ENCODE results near the gene SLC38A11.

Gene SLC38A11

GRCh38 chr2:164915566-164915965 lies 39.8 kb downstream of the SLC38A11 start:
- no peak for DNase-seq (ENCODE audit: low spot score)

GRCh38 chr2:164913640-164914350 lies 41.5 kb downstream of the SLC38A11 start:
- peak; percentile 11 for DNase-seq (ENCODE audit: low spot score)

GRCh38 chr2:164913011-164913410 lies 42.3 kb downstream of the SLC38A11 start:
- DNase-seq (ENCODE audit: low spot score), result no peak

GRCh38 chr2:164911832-164912231 lies 43.5 kb downstream of the SLC38A11 start:
- no peak for DNase-seq (ENCODE audit: low spot score)

- no peak for DNase-seq (ENCODE audit: low spot score)
Observed at GRCh38 chr2:164910101-164910899, 45.0 kb downstream of the SLC38A11 start.

GRCh38 chr2:164906947-164907346 lies 48.4 kb downstream of the SLC38A11 start:
- no peak for DNase-seq (ENCODE audit: low spot score)

GRCh38 chr2:164905307-164905706 lies 50.0 kb downstream of the SLC38A11 start:
- no peak for DNase-seq (ENCODE audit: low spot score)

GRCh38 chr2:164903951-164904350 lies 51.4 kb downstream of the SLC38A11 start:
- DNase-seq (ENCODE audit: low spot score), result no peak

GRCh38 chr2:164903204-164903603 lies 52.1 kb downstream of the SLC38A11 start:
- peak; percentile 32 for DNase-seq (ENCODE audit: low spot score)

GRCh38 chr2:164899121-164899520 lies 56.2 kb downstream of the SLC38A11 start:
- DNase-seq (ENCODE audit: low spot score), result no peak

GRCh38 chr2:164898475-164898874 lies 56.9 kb downstream of the SLC38A11 start:
- peak; percentile 39 for DNase-seq (ENCODE audit: low spot score)

- no peak for DNase-seq (ENCODE audit: low spot score)
Observed at GRCh38 chr2:164897469-164898260, 57.7 kb downstream of the SLC38A11 start.

- DNase-seq (ENCODE audit: low spot score), result peak; percentile 16
Observed at GRCh38 chr2:164896634-164897355, 58.5 kb downstream of the SLC38A11 start.

GRCh38 chr2:164896226-164896625 lies 59.1 kb downstream of the SLC38A11 start:
- DNase-seq (ENCODE audit: low spot score), result peak; percentile 10

- no peak for DNase-seq (ENCODE audit: low spot score)
Observed at GRCh38 chr2:164891460-164891859, 63.9 kb downstream of the SLC38A11 start.

- no peak for DNase-seq (ENCODE audit: low spot score)
Observed at GRCh38 chr2:164890544-164890943, 64.8 kb downstream of the SLC38A11 start.

- no peak for DNase-seq (ENCODE audit: low spot score)
Observed at GRCh38 chr2:164888592-164888991, 66.7 kb downstream of the SLC38A11 start.

GRCh38 chr2:164887434-164888144 lies 67.7 kb downstream of the SLC38A11 start:
- DNase-seq (ENCODE audit: low spot score), result no peak

GRCh38 chr2:164882276-164882675 lies 73.0 kb downstream of the SLC38A11 start:
- DNase-seq (ENCODE audit: low spot score), result no peak

- DNase-seq (ENCODE audit: low spot score), result no peak
Observed at GRCh38 chr2:164881524-164881923, 73.8 kb downstream of the SLC38A11 start.

- DNase-seq (ENCODE audit: low spot score), result no peak
Observed at GRCh38 chr2:164879901-164880535, 75.3 kb downstream of the SLC38A11 start.

Data from GM03348 (cell line).